ENCODE data around the gene KMT2B.

Gene KMT2B

DNA sequence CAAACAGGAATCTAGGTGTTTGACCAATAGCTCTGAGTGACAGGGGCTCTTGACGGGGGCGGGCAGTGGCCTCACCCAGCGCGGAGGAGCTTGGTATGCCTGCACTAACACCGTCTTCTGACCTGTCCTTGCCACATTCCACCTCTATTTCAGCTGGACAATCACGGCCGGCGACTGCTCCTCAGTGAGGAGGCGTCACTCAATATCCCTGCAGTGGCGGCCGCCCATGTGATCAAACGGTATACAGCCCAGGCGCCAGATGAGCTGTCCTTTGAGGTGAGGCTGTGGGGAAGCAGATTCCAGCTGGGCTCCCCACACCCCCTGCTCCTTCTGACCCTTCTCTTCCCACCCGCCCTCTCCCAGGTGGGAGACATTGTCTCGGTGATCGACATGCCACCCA is 62.3 kb downstream of the KMT2B start:
- DNase-seq (ENCODE audit: low read depth), result no peak

GRCh38 chr19:35780717-35781116 is 62.9 kb downstream of the KMT2B start:
- DNase-seq (ENCODE audit: low read depth), result no peak

- DNase-seq (ENCODE audit: low read depth), result no peak
Measured at GRCh38 chr19:35781650-35782049, 63.8 kb downstream of the KMT2B start.

GRCh38 chr19:35782589-35782988 is 64.8 kb downstream of the KMT2B start:
- no peak for DNase-seq (ENCODE audit: low read depth)

DNA sequence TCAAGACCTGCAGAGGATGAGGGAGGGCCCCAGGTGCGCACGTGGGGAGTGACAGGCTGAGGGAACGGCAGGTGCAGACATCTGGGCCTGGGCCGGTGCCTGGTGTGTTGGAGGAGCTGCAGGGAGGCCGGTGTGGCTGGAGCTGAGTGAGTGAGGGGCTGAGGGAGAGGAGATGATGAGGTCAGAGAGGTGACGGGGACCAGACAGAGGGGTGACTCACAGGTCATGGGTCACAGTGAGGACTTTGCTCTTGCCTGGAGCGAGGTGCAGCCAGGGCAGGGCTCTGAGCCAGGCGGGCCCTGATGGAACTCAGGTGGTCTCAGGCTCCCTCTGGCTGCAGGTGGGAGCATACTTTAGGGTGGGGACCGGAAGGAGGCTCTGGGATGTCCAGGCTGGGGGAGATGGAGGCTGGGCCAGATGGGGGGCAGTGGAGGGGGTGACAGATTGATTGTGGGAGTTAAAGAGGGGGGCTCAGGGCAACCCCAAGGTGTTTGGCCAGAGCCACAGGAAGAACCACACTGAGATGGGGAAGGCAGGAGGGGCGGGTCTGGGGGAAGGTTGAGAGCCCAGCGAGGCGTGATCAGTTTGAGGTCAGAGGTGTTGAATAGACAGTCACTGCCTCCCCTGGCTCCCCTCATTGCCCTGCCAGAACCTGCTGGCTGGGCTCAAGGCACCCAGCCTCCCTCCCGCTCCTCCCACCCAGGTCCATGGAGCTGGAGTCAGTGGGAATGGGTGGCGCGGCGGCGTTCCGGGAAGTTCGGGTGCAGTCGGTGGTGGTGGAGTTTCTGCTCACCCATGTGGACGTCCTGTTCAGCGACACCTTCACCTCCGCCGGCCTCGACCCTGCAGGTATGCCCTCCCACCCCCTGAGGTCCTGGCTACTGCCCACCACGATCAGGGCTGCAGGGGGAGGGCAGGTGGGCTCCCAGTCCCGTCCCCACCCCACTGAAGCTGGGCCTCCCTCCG is 65.9 kb downstream of the KMT2B start:
- DNase-seq (ENCODE audit: low read depth), result no peak

DNA sequence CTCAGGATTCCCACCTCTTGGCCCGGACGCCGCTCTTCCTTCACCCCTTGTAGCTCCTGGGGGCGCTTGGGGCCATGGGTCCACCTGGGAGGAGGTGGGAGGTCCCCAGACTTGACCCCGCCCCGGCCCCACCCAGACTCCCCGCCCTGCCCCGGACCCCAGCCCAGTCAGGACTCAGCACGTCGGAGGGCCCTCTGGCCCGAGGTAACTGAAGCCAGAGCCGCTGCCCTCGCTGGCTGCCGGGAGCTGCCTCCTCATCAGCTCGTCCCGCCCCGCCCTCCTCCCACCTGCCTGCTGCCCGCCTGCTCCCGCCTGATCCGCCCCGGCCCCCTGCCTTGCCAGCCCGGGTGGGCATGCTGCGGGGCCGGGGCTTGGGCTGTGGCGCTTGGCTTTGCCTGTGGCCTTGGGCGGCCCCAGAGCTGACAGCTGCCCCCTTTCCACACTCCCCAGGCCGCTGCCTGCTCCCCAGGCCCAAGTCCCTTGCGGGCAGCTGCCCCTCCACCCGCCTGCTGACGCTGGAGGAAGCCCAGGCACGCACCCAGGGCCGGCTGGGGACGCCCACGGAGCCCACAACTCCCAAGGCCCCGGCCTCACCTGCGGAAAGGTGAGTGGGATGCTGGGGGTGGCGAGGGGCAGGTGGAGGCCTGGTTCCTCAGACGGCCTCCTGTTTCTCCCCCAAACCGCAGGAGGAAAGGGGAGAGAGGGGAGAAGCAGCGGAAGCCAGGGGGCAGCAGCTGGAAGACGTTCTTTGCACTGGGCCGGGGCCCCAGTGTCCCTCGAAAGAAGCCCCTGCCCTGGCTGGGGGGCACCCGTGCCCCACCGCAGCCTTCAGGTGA is 66.9 kb downstream of the KMT2B start:
- no peak for DNase-seq (ENCODE audit: low read depth)

DNA sequence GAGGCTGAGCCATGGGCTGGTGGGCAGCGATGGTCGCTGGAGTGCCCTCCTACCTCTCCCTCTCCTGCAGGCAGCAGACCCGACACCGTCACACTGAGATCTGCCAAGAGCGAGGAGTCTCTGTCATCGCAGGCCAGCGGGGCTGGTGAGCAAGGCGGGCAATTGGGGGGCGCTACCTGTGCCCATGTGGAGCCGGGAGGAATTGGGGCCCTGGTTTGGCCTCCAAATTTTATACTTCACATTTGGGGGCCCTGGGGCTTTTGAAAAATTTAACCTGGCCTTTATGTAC is 67.5 kb downstream of the KMT2B start:
- no peak for DNase-seq (ENCODE audit: low read depth)

DNA sequence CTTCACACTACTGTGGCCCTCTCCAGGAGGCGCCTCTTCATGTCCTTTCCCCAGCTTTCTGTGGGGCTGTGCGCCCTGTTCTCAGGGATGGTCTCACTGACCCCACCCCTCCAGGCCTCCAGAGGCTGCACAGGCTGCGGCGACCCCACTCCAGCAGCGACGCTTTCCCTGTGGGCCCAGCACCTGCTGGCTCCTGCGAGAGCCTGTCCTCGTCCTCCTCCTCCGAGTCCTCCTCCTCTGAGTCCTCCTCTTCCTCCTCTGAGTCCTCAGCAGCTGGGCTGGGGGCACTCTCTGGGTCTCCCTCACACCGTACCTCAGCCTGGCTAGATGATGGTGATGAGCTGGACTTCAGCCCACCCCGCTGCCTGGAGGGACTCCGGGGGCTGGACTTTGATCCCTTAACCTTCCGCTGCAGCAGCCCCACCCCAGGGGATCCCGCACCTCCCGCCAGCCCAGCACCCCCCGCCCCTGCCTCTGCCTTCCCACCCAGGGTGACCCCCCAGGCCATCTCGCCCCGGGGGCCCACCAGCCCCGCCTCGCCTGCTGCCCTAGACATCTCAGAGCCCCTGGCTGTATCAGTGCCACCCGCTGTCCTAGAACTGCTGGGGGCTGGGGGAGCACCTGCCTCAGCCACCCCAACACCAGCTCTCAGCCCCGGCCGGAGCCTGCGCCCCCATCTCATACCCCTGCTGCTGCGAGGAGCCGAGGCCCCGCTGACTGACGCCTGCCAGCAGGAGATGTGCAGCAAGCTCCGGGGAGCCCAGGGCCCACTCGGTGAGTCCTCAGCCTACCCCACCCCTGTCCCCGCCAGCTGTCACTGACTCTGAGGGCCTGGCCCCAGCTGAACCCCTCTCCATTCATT is 68.7 kb downstream of the KMT2B start:
- DNase-seq (ENCODE audit: low read depth), result no peak

DNA sequence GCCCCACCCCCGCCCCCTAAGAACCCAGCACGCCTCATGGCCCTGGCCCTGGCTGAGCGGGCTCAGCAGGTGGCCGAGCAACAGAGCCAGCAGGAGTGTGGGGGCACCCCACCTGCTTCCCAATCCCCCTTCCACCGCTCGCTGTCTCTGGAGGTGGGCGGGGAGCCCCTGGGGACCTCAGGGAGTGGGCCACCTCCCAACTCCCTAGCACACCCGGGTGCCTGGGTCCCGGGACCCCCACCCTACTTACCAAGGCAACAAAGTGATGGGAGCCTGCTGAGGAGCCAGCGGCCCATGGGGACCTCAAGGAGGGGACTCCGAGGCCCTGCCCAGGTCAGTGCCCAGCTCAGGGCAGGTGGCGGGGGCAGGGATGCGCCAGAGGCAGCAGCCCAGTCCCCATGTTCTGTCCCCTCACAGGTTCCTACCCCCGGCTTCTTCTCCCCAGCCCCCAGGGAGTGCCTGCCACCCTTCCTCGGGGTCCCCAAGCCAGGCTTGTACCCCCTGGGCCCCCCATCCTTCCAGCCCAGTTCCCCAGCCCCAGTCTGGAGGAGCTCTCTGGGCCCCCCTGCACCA is 69.5 kb downstream of the KMT2B start:
- no peak for DNase-seq (ENCODE audit: low read depth)
